Ishikawa (cell line): ENCODE measurements around the gene MAPK1.

Source experiments
- EP300 ChIP-seq: IDR thresholded peaks from 2 replicates; pipeline ENCODE4 v1.6.1; 2012; ENCODE audit warnings: borderline replicate concordance
- YY1 ChIP-seq: IDR thresholded peaks from 2 replicates; pipeline ENCODE4 v1.6.1; 2012; ENCODE audit warnings: low read depth
- TF ChIP-seq, protein P1 (sequence below): IDR thresholded peaks from 2 replicates; pipeline ENCODE4 v1.6.1; 2012; ENCODE audit warnings: low read depth, mild to moderate bottlenecking

- TF ChIP-seq, protein P1, sequence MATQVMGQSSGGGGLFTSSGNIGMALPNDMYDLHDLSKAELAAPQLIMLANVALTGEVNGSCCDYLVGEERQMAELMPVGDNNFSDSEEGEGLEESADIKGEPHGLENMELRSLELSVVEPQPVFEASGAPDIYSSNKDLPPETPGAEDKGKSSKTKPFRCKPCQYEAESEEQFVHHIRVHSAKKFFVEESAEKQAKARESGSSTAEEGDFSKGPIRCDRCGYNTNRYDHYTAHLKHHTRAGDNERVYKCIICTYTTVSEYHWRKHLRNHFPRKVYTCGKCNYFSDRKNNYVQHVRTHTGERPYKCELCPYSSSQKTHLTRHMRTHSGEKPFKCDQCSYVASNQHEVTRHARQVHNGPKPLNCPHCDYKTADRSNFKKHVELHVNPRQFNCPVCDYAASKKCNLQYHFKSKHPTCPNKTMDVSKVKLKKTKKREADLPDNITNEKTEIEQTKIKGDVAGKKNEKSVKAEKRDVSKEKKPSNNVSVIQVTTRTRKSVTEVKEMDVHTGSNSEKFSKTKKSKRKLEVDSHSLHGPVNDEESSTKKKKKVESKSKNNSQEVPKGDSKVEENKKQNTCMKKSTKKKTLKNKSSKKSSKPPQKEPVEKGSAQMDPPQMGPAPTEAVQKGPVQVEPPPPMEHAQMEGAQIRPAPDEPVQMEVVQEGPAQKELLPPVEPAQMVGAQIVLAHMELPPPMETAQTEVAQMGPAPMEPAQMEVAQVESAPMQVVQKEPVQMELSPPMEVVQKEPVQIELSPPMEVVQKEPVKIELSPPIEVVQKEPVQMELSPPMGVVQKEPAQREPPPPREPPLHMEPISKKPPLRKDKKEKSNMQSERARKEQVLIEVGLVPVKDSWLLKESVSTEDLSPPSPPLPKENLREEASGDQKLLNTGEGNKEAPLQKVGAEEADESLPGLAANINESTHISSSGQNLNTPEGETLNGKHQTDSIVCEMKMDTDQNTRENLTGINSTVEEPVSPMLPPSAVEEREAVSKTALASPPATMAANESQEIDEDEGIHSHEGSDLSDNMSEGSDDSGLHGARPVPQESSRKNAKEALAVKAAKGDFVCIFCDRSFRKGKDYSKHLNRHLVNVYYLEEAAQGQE: no peak
- TF ChIP-seq YY1 (no peak), EP300 (no peak)
Observed at GRCh38 chr22:21778705-21779363, 88.6 kb downstream of the MAPK1 start.
